Endothelial cell of umbilical vein (primary cell): ENCODE results near the gene SLC6A19. TPM values are rescaled to one million over a fixed set of nuclear protein-coding genes. Genes with fewer than 3 reads are reported as not detected.

ENCODE experiments used
- BruUV-seq: library from RNA; stranded (reverse); fragments of 400-500 nt; replicated peaks from 2 replicates; lab custom pipeline; 2021; lab: Mats Ljungman, UMichigan
- CTCF ChIA-PET: fragments of 300-600, 350-600 bp; sonication (Branson Sonifier 250); formaldehyde crosslinking; loops from one replicate; lab custom pipeline; 2021; ENCODE audit warnings: antibody characterized with exemption, inconsistent platforms; lab: Charles Lee
- POLR2A ChIA-PET: fragments of 300-600, 350-600 bp; sonication (Branson Sonifier 250); formaldehyde crosslinking; loops from one replicate; lab custom pipeline; 2021; ENCODE audit warnings: antibody characterized with exemption, inconsistent platforms; lab: Charles Lee
- DNase-seq: peaks from one replicate; pipeline ENCODE4 v3.0.0-alpha.2; 2011; ENCODE audit warnings: low read depth, low spot score
- FAIRE-seq: peaks from 2 replicates; lab custom pipeline; 2011; peaks lifted over from hg19 to GRCh38; lab: Jason Lieb, UNC
- H2AFZ ChIP-seq: 2 replicates; pipeline ENCODE4 v1.6.0; 2012; ENCODE audit warnings: low read depth, low read length, control low read depth, inconsistent platforms
- H3K27ac ChIP-seq: 2 replicates; pipeline ENCODE4 v1.5.1; 2011; ENCODE audit warnings: low read depth, mild to moderate bottlenecking, control low read depth, low read length, moderate library complexity; ENCODE audit not compliant: insufficient read depth
- H3K27me3 ChIP-seq, 2 experiments: 2 replicates each; pipeline versions ENCODE4 v1.6.0 to v1.6.1; 2011; ENCODE audit warnings: low read length in 2 of 2, mixed read lengths in 1 of 2; ENCODE audit not compliant: control insufficient read depth in 2 of 2, insufficient read depth in 2 of 2
- H3K36me3 ChIP-seq, 2 experiments: 2 replicates in 1 of 2; 3 replicates in 1 of 2; pipeline ENCODE4 v1.5.1; 2011; ENCODE audit warnings: low read length in 2 of 2, mild to moderate bottlenecking in 1 of 2, moderate library complexity in 1 of 2; ENCODE audit not compliant: control insufficient read depth in 2 of 2, insufficient read depth in 2 of 2; ENCODE audit errors: extremely low read depth in 1 of 2
- H3K4me1 ChIP-seq: 3 replicates; pipeline ENCODE4 v1.5.1; 2011; ENCODE audit warnings: mild to moderate bottlenecking, low read length; ENCODE audit not compliant: control insufficient read depth, insufficient read depth; ENCODE audit errors: extremely low read depth
- H3K4me2 ChIP-seq: 2 replicates; pipeline ENCODE4 v1.6.1; 2011; ENCODE audit warnings: low read length, control low read depth, mixed read lengths; ENCODE audit not compliant: insufficient read depth
- H3K4me3 ChIP-seq, 3 experiments: fragments of 200-600 bp in 1 of 3; sonication (generic), shearing (Covaris generic) in 1 of 3; replicated peaks in 1 of 3; 2 replicates each; pipeline ENCODE4 v1.5.1; 2011 to 2016; ENCODE audit warnings: control low read depth in 3 of 3, low read length in 3 of 3, mild to moderate bottlenecking in 2 of 3, inconsistent platforms in 1 of 3, low read depth in 1 of 3, moderate library complexity in 1 of 3; ENCODE audit not compliant: insufficient read depth in 1 of 3
- H3K79me2 ChIP-seq: 2 replicates; pipeline ENCODE4 v1.6.0; 2012; ENCODE audit warnings: low read length, inconsistent platforms; ENCODE audit not compliant: control insufficient read depth, insufficient read depth
- H3K9ac ChIP-seq: replicated peaks from 2 replicates; pipeline ENCODE3; 2011; ENCODE audit warnings: low read length, control low read depth; ENCODE audit not compliant: insufficient read depth; ENCODE audit errors: extremely low read depth
- H3K9me1 ChIP-seq: replicated peaks from 3 replicates; pipeline ENCODE4 v1.6.0; 2011; ENCODE audit warnings: mild to moderate bottlenecking, low read length; ENCODE audit not compliant: control insufficient read depth, insufficient read depth; ENCODE audit errors: extremely low read depth
- H3K9me3 ChIP-seq: replicated peaks from 2 replicates; pipeline ENCODE4 v1.5.1; 2012; ENCODE audit warnings: low read length, inconsistent platforms; ENCODE audit not compliant: control insufficient read depth, insufficient read depth
- H4K20me1 ChIP-seq: replicated peaks from 2 replicates; pipeline ENCODE3; 2011; ENCODE audit warnings: mild to moderate bottlenecking, low read length; ENCODE audit not compliant: control insufficient read depth, insufficient read depth; ENCODE audit errors: extremely low read depth
- EZH2 ChIP-seq: IDR thresholded peaks from 2 replicates; pipeline ENCODE4 v1.6.1; 2012; ENCODE audit warnings: borderline replicate concordance, low read depth, mild to moderate bottlenecking, moderate library complexity, low read length, inconsistent platforms; ENCODE audit not compliant: severe bottlenecking
- FOS ChIP-seq: IDR thresholded peaks from 2 replicates; pipeline ENCODE4 v1.6.1; 2011; ENCODE audit warnings: mild to moderate bottlenecking, low read length, moderate library complexity, borderline replicate concordance; ENCODE audit not compliant: insufficient read depth
- GATA2 ChIP-seq: IDR thresholded peaks from 2 replicates; pipeline ENCODE4 v1.7.0; 2011; ENCODE audit warnings: low read depth, mild to moderate bottlenecking, moderate library complexity, mixed read lengths, low read length; ENCODE audit not compliant: insufficient read length, insufficient read depth
- JUN ChIP-seq: IDR thresholded peaks from 2 replicates; pipeline ENCODE4 v1.6.1; 2011; ENCODE audit warnings: borderline replicate concordance, low read depth; ENCODE audit not compliant: insufficient read length, insufficient read depth
- MYC ChIP-seq: IDR thresholded peaks from one replicate; pipeline ENCODE4 v1.6.1; 2011; ENCODE audit warnings: mild to moderate bottlenecking, low read depth, low read length
- POLR2A ChIP-seq: IDR thresholded peaks from 2 replicates; pipeline ENCODE4 v1.6.1; 2012; ENCODE audit warnings: low read depth, mild to moderate bottlenecking, control low read depth, low read length
- POLR2AphosphoS5 ChIP-seq: IDR thresholded peaks from 2 replicates; pipeline ENCODE4 v1.6.1; 2012; ENCODE audit warnings: low read depth, mild to moderate bottlenecking, control low read depth, low read length, moderate library complexity; ENCODE audit not compliant: insufficient read depth
- dilution Hi-C: fragments of 300-500 bp; cut with MboI; formaldehyde crosslinking; loops from one replicate; pipeline ENCODE4 v1.15.0; 2019; ENCODE audit warnings: low sequenced_read_pairs; ENCODE audit not compliant: extremely low pct_ligation_motif_present
- intact Hi-C: fragments of 100-400 bp; cut with micrococcal nuclease; formaldehyde crosslinking; loops from one replicate; pipeline ENCODE4 v1.10.0; 2022
- polyA plus RNA-seq, 4 experiments: library from polyadenylated mRNA; depleted of rRNA in 3 of 4; stranded (reverse) in 3 of 4; unstranded in 1 of 4; fragments of >200 nt; gene quantifications; 2 replicates each; pipeline versions ENCODE4 v1.2.1 to v1.2.3, GENCODE V29; 2011 to 2012; ENCODE audit warnings: missing spikeins in 1 of 4
- total RNA-seq: library from RNA; stranded (reverse); gene quantifications from 2 replicates; pipeline ENCODE4 v1.2.3, GENCODE V29; 2021
- TF ChIP-seq, protein P1 (sequence below): IDR thresholded peaks from 2 replicates; pipeline ENCODE4 v1.6.1; 2011; ENCODE audit not compliant: insufficient read depth, insufficient read length
- TF ChIP-seq, protein P2 (sequence below), 2 donors: IDR thresholded peaks; 1 replicate in 1 of 2; 2 replicates in 1 of 2; pipeline ENCODE4 v1.5.1; 2011; ENCODE audit warnings: low read length in 2 of 2, mild to moderate bottlenecking in 2 of 2, moderate library complexity in 2 of 2, control low read depth in 1 of 2, inconsistent platforms in 1 of 2, low read depth in 1 of 2; ENCODE audit not compliant: insufficient read depth in 1 of 2; ENCODE audit errors: extremely low read depth in 1 of 2

SLC6A19 gene
- total and polyA plus RNA-seq, 2 donors (not counting 3 experiments of a cell fraction or from before 2014, with no cell fraction given) = not detected

DNA sequence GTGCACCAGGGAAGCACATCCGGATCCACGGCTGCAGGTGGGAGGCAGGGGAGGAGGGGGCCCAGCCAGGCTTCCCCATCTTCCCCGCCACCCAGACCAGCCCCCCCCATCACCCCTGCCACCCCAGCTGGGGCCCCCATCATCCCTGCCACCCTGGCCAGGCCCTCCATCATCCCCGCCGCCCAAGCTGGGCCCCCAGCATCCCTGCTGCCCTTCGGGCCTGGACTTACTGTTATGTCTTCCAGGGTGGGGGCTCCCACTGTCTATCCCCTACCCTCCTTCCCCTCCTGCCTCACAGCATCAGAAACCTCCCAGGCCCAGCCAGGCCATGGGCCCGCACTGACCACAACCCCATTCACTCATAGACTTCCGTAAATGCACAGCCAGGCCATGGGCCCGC is 51.3 kb downstream of the SLC6A19 start:
- Histone ChIP-seq H3K4me2 (no peak overlapping the region), H3K79me2 (no peaks in the 10 kb centered on the region), H4K20me1 (no peaks in the 10 kb centered on the region), H3K9me3 (no peaks in the 10 kb centered on the region), H3K4me3 (no peak overlapping the region), H3K9me1 (no peaks in the 10 kb centered on the region), H3K27me3 (no peaks in the 10 kb centered on the region), H3K36me3 (no peaks in the 10 kb centered on the region), H3K9ac (no peak overlapping the region), H3K4me1 (peaks cover 3% of the 10 kb centered on the region), H2AFZ (no peak overlapping the region), H3K27ac (no peak overlapping the region)
- DNase-seq (no peak), FAIRE-seq (no peak)
- intact Hi-C loops = no loop called here
- dilution Hi-C loops = no loop called here
- ChIA-PET POLR2A (no interaction called here), CTCF (no interaction called here)
- TF ChIP-seq JUN (no peak), GATA2 (no peak), FOS (no peak), MYC (no peak), POLR2A (no peak), POLR2AphosphoS5 (no peak), EZH2 (no peak)
- TF ChIP-seq, protein P1, sequence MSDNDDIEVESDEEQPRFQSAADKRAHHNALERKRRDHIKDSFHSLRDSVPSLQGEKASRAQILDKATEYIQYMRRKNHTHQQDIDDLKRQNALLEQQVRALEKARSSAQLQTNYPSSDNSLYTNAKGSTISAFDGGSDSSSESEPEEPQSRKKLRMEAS = no peak
- TF ChIP-seq, protein P2, sequence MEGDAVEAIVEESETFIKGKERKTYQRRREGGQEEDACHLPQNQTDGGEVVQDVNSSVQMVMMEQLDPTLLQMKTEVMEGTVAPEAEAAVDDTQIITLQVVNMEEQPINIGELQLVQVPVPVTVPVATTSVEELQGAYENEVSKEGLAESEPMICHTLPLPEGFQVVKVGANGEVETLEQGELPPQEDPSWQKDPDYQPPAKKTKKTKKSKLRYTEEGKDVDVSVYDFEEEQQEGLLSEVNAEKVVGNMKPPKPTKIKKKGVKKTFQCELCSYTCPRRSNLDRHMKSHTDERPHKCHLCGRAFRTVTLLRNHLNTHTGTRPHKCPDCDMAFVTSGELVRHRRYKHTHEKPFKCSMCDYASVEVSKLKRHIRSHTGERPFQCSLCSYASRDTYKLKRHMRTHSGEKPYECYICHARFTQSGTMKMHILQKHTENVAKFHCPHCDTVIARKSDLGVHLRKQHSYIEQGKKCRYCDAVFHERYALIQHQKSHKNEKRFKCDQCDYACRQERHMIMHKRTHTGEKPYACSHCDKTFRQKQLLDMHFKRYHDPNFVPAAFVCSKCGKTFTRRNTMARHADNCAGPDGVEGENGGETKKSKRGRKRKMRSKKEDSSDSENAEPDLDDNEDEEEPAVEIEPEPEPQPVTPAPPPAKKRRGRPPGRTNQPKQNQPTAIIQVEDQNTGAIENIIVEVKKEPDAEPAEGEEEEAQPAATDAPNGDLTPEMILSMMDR (IDR thresholded peaks at IDR 0.05; ENCODE audit: extremely low read depth in 1 of 2, insufficient read depth in 1 of 2, low read depth in 1 of 2, low read length in 2 of 2) = no peak
- BruUV-seq = no TSS peak
